ENCODE data around the gene C3orf80. TPM values are rescaled to one million over a fixed set of nuclear protein-coding genes. Genes with fewer than 3 reads are reported as not detected.

Gene C3orf80
- polyA plus RNA-seq, 2 of the 4 experiments (the other 2 are of a cell fraction): 1.7 to 3.7 TPM

DNA sequence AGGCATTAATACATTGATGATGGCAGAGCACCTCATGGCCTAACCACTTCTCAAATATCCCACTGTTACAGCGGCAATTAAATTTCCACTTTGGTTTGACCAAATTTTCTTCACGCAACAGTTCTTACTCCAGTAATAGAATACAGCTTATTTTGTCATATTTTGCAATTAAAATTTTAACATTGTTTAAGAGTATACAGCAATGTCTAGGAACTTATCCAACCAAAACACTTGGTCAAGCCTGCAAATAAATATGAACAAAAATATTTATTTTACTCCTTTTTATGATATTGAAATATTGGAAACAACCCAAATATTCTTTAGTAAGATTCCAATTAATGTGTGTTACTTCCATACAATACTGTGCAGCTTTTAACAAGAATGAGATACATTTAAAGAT is 45.3 kb upstream of the C3orf80 start (continued):
- TF ChIP-seq, protein P1, sequence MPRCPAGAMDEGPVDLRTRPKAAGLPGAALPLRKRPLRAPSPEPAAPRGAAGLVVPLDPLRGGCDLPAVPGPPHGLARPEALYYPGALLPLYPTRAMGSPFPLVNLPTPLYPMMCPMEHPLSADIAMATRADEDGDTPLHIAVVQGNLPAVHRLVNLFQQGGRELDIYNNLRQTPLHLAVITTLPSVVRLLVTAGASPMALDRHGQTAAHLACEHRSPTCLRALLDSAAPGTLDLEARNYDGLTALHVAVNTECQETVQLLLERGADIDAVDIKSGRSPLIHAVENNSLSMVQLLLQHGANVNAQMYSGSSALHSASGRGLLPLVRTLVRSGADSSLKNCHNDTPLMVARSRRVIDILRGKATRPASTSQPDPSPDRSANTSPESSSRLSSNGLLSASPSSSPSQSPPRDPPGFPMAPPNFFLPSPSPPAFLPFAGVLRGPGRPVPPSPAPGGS (IDR thresholded peaks at IDR 0.05): no peak

DNA sequence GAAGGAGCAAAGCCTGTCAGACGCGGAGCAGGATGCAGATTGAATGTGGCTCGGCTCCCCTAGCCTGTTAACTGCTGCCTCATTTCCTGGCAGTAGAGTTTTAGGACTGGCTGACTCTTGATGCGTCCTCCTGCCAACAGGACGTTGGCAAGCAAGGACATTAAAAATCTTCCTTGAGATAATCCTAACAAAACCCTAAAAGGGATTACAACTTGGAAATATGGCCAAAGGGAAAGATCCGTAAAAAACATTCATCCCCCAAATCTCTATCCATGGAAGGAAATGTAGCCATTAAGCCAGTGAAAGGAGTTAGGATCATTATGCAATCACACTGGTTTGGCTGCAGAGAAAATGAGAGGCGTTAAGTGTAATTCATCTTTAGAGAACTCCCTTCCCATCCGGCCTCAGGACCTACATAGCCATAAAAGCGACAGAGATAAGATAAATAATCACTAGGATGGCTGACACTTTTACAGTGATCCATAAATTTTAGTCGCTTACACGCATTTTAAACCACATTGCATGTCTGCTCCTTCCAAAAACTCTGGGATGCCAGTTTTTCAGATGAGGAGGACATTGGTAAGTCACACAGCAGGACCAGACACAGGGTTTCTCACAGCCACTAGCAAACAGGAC is 44.5 kb upstream of the C3orf80 start:
- FAIRE-seq (no peak), DNase-seq (ENCODE audit: low read depth in 1 of 2, low spot score in 1 of 2) (no peak), ATAC-seq (no peak)
- no peak overlapping the region for H3K27ac ChIP-seq
- H3K4me3 ChIP-seq: no peak overlapping the region
- 0 out of 3 replicates have a peak, but pooled peaks cover 6% of the 10 kb centered on the region for H3K4me1 ChIP-seq
- 80% methylated on average over 11 of the region's 11 CpGs for WGBS (ENCODE audit: missing lambda C conversion rate)
- no peak overlapping the region for H3K4me2 ChIP-seq
- no peaks in the 10 kb centered on the region for H3K9me3 ChIP-seq
- POLR2A ChIA-PET: no interaction called here
- no peak for TF ChIP-seq TFCP2L1 (CRISPR knock-in tag; IDR thresholded peaks at IDR 0.05)
- TF ChIP-seq CHD2 (IDR thresholded peaks at IDR 0.05; ENCODE audit: low read length, partially characterized antibody): no peak
- no peak for TF ChIP-seq POLR2A (IDR thresholded peaks at IDR 0.05; ENCODE audit: low read length)
- no peak for TF ChIP-seq CBX8 (IDR thresholded peaks at IDR 0.05)
- TF ChIP-seq HOXB13 (CRISPR knock-in tag; IDR thresholded peaks at IDR 0.05; ENCODE audit: low read depth): no peak
- TF ChIP-seq GATA3 (IDR thresholded peaks at IDR 0.05; ENCODE audit: borderline replicate concordance): no peak
- CTCF ChIA-PET: no interaction called here

DNA sequence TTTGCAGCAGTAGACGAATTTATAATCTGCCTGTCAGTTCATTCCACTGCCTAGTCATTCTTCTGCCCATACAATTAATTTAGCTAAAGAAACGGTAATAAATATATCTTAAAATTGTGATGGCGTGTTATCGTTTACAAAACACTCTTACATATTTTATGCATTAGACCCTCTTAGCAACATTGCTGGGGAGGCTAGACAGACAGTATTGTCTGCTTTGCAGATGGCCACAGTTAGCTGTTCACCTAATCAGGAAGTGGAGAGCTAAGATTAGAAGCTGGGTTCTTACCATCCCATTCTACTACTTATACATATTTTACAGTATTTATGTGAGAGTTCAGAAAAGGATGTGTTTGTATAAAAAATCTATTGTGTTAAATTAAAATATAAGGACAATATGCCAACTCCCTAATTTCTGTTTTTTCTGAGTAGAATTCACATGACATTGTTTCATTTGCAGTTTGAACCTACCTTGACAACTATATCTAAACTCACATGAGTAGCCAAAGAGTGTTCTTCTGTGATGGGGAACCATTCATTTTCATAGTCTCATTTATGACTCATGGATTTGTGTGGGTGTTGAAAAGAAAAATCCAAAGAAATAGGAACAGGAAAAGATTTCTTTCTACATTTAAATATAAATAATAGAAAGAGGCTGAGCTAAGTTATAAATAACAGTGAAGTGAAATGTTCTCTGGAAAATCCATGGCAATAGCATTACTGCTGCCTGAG is 41.7 kb upstream of the C3orf80 start:
- Histone ChIP-seq H3K4me2 (no peak overlapping the region), H3K4me1 (0 out of 3 replicates have a peak, but pooled peaks cover 6% of the 10 kb centered on the region), H3K27ac (no peak overlapping the region), H3K9me3 (no peaks in the 10 kb centered on the region), H3K4me3 (no peak overlapping the region)
- FAIRE-seq (no peak), ATAC-seq (no peak), DNase-seq (ENCODE audit: low read depth in 1 of 2, low spot score in 1 of 2) (no peak)
- no peak for TF ChIP-seq RARB (CRISPR knock-in tag; IDR thresholded peaks at IDR 0.05)
- no peak for TF ChIP-seq FOXS1 (CRISPR knock-in tag; IDR thresholded peaks at IDR 0.05)
- CTCF ChIA-PET: interaction anchor here (1.1 kb wide), 1 partner anchor 27 kb away, joined by 4 read pairs; no protein-coding TSS in a partner anchor
- POLR2A ChIA-PET: no interaction called here
- WGBS (ENCODE audit: missing lambda C conversion rate): 74% methylated on average over 4 of the region's 4 CpGs

DNA sequence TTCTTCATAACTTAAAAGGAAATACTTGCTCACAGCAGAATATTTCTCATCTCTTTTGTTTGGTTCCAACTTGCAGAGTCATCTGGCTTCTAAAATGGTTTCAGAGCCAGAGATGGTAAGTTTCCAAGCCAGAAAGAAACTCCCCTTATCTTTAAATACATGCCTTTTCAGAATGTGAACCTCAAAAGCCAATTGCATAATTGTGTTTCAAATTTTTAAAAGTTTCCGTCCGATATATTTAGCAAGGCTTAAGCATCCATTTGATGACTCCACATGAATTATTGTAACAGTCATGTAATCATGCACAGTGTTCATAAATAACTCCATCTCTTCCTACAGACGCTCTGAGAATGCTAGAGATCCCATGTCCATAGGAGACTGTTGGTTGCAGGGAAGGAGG is 40.6 kb upstream of the C3orf80 start:
- H3K4me2 ChIP-seq: no peak overlapping the region
- no peaks in the 10 kb centered on the region for H3K9me3 ChIP-seq
- FAIRE-seq: no peak
- no peak overlapping the region for H3K4me3 ChIP-seq
- H3K4me1 ChIP-seq: 0 out of 3 replicates have a peak, but pooled peaks cover 6% of the 10 kb centered on the region
- CTCF ChIA-PET: interaction anchor here (1.1 kb wide), 1 partner anchor 26 kb away, joined by 4 read pairs; no protein-coding TSS in a partner anchor
- no peak for DNase-seq (ENCODE audit: low read depth in 1 of 2, low spot score in 1 of 2)
- POLR2A ChIA-PET: no interaction called here
- H3K27ac ChIP-seq: no peak overlapping the region
- ATAC-seq: no peak
- WGBS (ENCODE audit: missing lambda C conversion rate): 90% methylated on average over 3 of the region's 3 CpGs
- TF ChIP-seq, protein P2, sequence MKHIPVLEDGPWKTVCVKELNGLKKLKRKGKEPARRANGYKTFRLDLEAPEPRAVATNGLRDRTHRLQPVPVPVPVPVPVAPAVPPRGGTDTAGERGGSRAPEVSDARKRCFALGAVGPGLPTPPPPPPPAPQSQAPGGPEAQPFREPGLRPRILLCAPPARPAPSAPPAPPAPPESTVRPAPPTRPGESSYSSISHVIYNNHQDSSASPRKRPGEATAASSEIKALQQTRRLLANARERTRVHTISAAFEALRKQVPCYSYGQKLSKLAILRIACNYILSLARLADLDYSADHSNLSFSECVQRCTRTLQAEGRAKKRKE (CRISPR knock-in tag; IDR thresholded peaks at IDR 0.05; ENCODE audit: low read depth): no peak
- TF ChIP-seq MYC (IDR thresholded peaks at IDR 0.05; ENCODE audit: borderline replicate concordance, low read length) (no peak), SMC3 (IDR thresholded peaks at IDR 0.05) (no peak), RCOR1 (IDR thresholded peaks at IDR 0.05; ENCODE audit: low read depth, low read length) (no peak), JUNB (IDR thresholded peaks at IDR 0.05) (no peak), TP53 (CRISPR knock-in tag; IDR thresholded peaks at IDR 0.05) (no peak), NR3C1 (IDR thresholded peaks at IDR 0.05) (no peak), NPAS2 (CRISPR knock-in tag; IDR thresholded peaks at IDR 0.05; ENCODE audit: borderline replicate concordance) (no peak), EHMT2 (IDR thresholded peaks at IDR 0.05; ENCODE audit: low read depth) (no peak), HOXB13 (CRISPR knock-in tag; IDR thresholded peaks at IDR 0.05; ENCODE audit: low read depth) (no peak), FOXS1 (CRISPR knock-in tag; IDR thresholded peaks at IDR 0.05) (no peak), KDM5A (IDR thresholded peaks at IDR 0.05) (no peak), BHLHE40 (IDR thresholded peaks at IDR 0.05; ENCODE audit: low read depth, low read length) (no peak), TFCP2L1 (CRISPR knock-in tag; IDR thresholded peaks at IDR 0.05) (no peak), RNF2 (IDR thresholded peaks at IDR 0.05; ENCODE audit: borderline replicate concordance, low read depth) (no peak), HEYL (CRISPR knock-in tag; IDR thresholded peaks at IDR 0.05) (no peak)
- TF ChIP-seq, protein P3, sequence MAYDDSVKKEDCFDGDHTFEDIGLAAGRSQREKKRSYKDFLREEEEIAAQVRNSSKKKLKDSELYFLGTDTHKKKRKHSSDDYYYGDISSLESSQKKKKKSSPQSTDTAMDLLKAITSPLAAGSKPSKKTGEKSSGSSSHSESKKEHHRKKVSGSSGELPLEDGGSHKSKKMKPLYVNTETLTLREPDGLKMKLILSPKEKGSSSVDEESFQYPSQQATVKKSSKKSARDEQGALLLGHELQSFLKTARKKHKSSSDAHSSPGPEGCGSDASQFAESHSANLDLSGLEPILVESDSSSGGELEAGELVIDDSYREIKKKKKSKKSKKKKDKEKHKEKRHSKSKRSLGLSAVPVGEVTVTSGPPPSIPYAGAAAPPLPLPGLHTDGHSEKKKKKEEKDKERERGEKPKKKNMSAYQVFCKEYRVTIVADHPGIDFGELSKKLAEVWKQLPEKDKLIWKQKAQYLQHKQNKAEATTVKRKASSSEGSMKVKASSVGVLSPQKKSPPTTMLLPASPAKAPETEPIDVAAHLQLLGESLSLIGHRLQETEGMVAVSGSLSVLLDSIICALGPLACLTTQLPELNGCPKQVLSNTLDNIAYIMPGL (CRISPR knock-in tag; IDR thresholded peaks at IDR 0.05; ENCODE audit: borderline replicate concordance): no peak

Measured in A549 (cell line).